Bronchus fibroblast of lung (primary cell): ENCODE results near the gene CCDC170. TPM values are rescaled to one million over a fixed set of nuclear protein-coding genes. Genes with fewer than 3 reads are reported as not detected.

Experiments used
- total RNA-seq: library from RNA; depleted of rRNA; stranded (reverse); fragments of >200 nt; gene quantifications from 2 replicates; pipeline ENCODE4 v1.2.3, GENCODE V29; 2015

CCDC170 gene, protein sequence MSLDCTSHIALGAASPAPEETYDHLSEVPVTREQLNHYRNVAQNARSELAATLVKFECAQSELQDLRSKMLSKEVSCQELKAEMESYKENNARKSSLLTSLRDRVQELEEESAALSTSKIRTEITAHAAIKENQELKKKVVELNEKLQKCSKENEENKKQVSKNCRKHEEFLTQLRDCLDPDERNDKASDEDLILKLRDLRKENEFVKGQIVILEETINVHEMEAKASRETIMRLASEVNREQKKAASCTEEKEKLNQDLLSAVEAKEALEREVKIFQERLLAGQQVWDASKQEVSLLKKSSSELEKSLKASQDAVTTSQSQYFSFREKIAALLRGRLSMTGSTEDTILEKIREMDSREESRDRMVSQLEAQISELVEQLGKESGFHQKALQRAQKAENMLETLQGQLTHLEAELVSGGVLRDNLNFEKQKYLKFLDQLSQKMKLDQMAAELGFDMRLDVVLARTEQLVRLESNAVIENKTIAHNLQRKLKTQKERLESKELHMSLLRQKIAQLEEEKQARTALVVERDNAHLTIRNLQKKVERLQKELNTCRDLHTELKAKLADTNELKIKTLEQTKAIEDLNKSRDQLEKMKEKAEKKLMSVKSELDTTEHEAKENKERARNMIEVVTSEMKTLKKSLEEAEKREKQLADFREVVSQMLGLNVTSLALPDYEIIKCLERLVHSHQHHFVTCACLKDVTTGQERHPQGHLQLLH
- 0.15 and 0.17 TPM in 2 replicates for total RNA-seq

DNA sequence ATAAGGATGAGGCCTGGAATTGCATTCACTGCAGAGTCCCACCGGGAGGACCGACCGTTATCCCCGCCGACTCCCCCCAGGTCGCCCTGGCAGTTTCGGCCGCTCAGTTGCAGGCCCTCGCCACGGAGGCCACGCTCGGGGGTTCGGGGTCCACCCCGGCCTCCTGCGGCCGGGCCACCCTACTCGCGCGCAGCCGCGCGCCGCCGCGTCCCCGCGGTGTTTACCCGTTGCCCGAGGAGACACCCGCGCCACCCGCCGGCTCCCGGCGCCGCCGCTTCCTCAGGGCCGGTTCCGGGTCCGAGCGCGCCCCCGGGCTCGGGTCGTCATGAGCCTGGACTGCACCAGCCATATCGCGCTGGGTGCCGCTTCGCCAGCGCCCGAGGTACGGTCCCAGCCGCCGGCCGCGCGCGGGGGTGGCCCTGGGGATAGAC, at the start of gene CCDC170:
TSS of gene CCDC170 (plus strand) at position 214 of the 431 bp plus-strand sequence. CDS start at position 326, 112 bp downstream.

DNA sequence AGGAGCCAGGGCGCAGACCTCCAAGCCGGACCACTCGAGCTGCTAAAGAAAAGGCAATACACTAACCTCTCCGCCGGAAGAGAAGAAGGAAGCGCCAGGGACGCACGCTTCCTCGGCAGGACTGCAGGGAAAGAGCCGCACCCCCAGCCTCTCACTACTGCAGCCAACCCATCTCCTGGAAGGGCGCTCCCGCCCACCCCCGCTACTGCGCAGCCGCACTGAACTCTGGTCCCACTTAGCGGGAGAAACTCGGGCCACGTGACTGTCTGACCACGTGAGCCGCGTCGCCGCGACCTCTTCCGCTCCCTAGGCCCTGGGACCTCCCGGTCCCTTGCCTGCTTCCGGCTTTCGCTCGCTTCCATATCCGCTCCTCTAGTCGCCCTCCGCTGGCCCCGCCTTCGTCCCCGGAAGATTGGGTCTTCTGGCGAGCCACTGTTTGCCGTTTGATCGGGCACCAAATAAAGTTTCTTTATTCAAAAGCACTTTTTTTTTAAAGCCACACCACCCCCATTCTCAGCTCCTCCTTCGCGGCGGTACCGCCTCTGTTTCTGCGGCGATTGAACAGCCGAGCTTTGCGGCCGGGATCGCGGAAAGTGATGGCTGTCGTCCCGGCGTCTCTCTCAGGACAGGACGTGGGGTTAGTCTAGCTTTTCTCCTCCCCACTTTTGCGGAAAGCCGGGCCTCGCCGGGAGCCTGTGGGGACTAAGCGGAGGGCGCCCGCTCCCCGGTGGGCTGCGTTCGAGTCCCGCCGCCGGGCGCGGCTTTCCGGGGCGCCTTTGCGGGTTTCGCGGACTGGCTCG, 41.7 kb upstream of the CCDC170 start, which contains the start of gene RMND1:
TSS of gene RMND1 (minus strand) at position 177 of the 800 bp plus-strand sequence. CDS start 6,315 bp downstream, outside the sequence.

Other genes with a start within 250 kb of the CCDC170 start
- 7.7 TPM in 2 replicates for gene ZBTB2, start 102.5 kb upstream of the CCDC170 start, total RNA-seq
- gene RMND1, start 41.9 kb upstream of the CCDC170 start, total RNA-seq = 25.0 and 31.6 TPM in 2 replicates